A549 (cell line): ENCODE data around the gene KCNQ1.

Experiments used
- BCL3 ChIP-seq: fragments of >200 bp; sonication (Bioruptor Twin); formaldehyde crosslinking; IDR thresholded peaks from 3 replicates; pipeline ENCODE4 v1.6.1; 2016
- CEBPB ChIP-seq, 2 experiments: fragments of >200 bp in 1 of 2; sonication (Bioruptor Twin) in 1 of 2; formaldehyde crosslinking in 1 of 2; IDR thresholded peaks; 2 replicates each; pipeline ENCODE4 v1.6.1; 2012 to 2016
- CHD2 ChIP-seq: fragments of 150-350 bp; IDR thresholded peaks from 2 replicates; pipeline ENCODE4 v1.6.1; 2014; ENCODE audit warnings: low read length; ENCODE audit not compliant: partially characterized antibody
- CTCF ChIP-seq: fragments of >200 bp; sonication (Bioruptor Twin); formaldehyde crosslinking; IDR thresholded peaks from 3 replicates; pipeline ENCODE4 v1.5.1; 2016
- KDM1A ChIP-seq: fragments of 200-600 bp; sonication (generic); IDR thresholded peaks from 2 replicates; pipeline ENCODE4 v1.6.1; 2016; ENCODE audit warnings: low read depth, mild to moderate bottlenecking
- MYC ChIP-seq: IDR thresholded peaks from 2 replicates; pipeline ENCODE4 v1.6.1; 2012; ENCODE audit warnings: mild to moderate bottlenecking, inconsistent platforms, low read length, improper control_type of control experiment, borderline replicate concordance
- NFE2L2 ChIP-seq: fragments of 150-350 bp; conservative IDR thresholded peaks from 2 replicates; pipeline ENCODE4 v1.6.1; 2014; ENCODE audit warnings: low read length
- NPAS2 ChIP-seq: fragments of 250-450 bp; sonication (Bioruptor Pico); IDR thresholded peaks from 2 replicates; pipeline ENCODE4 v1.8.0; 2022; ENCODE audit warnings: mild to moderate bottlenecking, moderate library complexity, borderline replicate concordance
- POLR2A ChIP-seq: IDR thresholded peaks from 2 replicates; pipeline ENCODE4 v1.6.1; 2012; ENCODE audit warnings: mild to moderate bottlenecking, low read length
- RCOR1 ChIP-seq: fragments of 150-350 bp; IDR thresholded peaks from 2 replicates; pipeline ENCODE4 v1.6.1; 2014; ENCODE audit warnings: antibody characterized with exemption, low read length, low read depth
- RFX5 ChIP-seq: fragments of 450-650 bp; IDR thresholded peaks from 2 replicates; pipeline ENCODE4 v1.7.1; 2014; ENCODE audit warnings: antibody characterized with exemption, mild to moderate bottlenecking, moderate library complexity
- RNF2 ChIP-seq: fragments of 200-600 bp; sonication (generic); IDR thresholded peaks from 2 replicates; pipeline ENCODE4 v1.6.1; 2016; ENCODE audit warnings: low read depth, mild to moderate bottlenecking, antibody characterized with exemption, moderate library complexity, borderline replicate concordance
- ZNF302 ChIP-seq: fragments of 250-450 bp; sonication (Bioruptor Pico); IDR thresholded peaks from 2 replicates; pipeline ENCODE4 v1.9.0; 2021; ENCODE audit warnings: inconsistent platforms, mild to moderate bottlenecking, moderate library complexity

DNA sequence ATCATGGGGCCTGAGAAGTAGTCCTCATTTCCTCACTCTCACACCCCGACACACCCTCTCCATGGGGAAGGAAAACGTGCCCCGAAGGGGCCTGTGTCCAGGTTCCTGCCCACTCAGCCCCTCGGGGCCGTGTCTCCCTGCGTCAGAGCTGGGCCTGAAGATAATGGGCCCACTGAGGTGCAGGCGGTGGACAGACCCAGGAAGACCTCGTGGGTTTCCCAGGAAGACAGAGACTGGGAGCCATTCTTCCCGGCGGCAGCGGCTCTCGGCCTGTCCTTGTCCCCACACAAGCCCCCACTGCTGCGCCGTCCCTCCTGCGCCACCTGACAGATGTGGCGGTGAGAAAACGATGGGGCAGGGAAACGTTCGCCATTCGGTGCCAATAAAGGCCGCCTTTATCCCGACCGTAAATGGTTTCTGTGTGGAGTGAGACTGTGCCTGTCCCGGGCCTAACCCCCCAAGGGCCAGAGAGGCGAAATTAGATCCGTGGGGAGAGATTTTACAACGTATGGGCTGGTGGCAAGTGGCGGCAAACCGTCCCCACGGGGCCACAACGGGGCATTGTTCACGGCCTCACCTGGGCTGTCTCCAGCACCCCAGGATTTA lies 351.8 kb downstream of the KCNQ1 start:
- no peak for TF ChIP-seq RNF2
- TF ChIP-seq CTCF, result no peak
- no peak for TF ChIP-seq ZNF302 (CRISPR knock-in tag)
- TF ChIP-seq MYC, result no peak
- no peak for TF ChIP-seq RFX5
- TF ChIP-seq POLR2A, result no peak
- TF ChIP-seq RCOR1, result no peak
- no peak for TF ChIP-seq KDM1A
- no peak for TF ChIP-seq CHD2
- TF ChIP-seq NFE2L2, result no peak
- TF ChIP-seq CEBPB (IDR thresholded peaks at IDR 0.05), result no peak
- TF ChIP-seq BCL3, result no peak
- no peak for TF ChIP-seq NPAS2
